CD14-positive monocyte (primary cell): ENCODE measurements around the gene CFAP206. TPM values are rescaled to one million over a fixed set of nuclear protein-coding genes. Genes with fewer than 3 reads are reported as not detected.

Source experiments
- DNase-seq, 3 donors: peaks; one replicate each; pipeline ENCODE4 v3.0.0-alpha.2; 2011 to 2022
- H2AFZ ChIP-seq: 2 replicates; pipeline ENCODE4 v1.6.0; 2012; ENCODE audit warnings: mild to moderate bottlenecking, low read depth, low read length, inconsistent platforms; ENCODE audit not compliant: insufficient read depth, poor library complexity, severe bottlenecking
- H3K27ac ChIP-seq, 2 donors: 1 replicate in 1 of 2; 2 replicates in 1 of 2; pipeline ENCODE4 v1.5.1; 2012 to 2013; ENCODE audit warnings: low read length in 2 of 2, control low read depth in 1 of 2, inconsistent platforms in 1 of 2, low read depth in 1 of 2, mild to moderate bottlenecking in 1 of 2
- H3K27me3 ChIP-seq, 2 donors: one replicate each; pipeline versions ENCODE4 v1.6.0 to v1.6.1; 2011 to 2013; ENCODE audit warnings: low read length in 2 of 2; ENCODE audit not compliant: control insufficient read depth in 2 of 2, insufficient read depth in 2 of 2
- H3K36me3 ChIP-seq, 2 donors: replicated peaks in 1 of 2; 1 replicate in 1 of 2; 2 replicates in 1 of 2; pipeline versions ENCODE4 v1.5.1 to v1.6.1; 2012 to 2013; ENCODE audit warnings: low read length in 2 of 2, control low read depth in 1 of 2, inconsistent platforms in 1 of 2, mild to moderate bottlenecking in 1 of 2; ENCODE audit not compliant: insufficient read depth in 2 of 2, control insufficient read depth in 1 of 2
- H3K4me1 ChIP-seq, 2 donors: 1 replicate in 1 of 2; 2 replicates in 1 of 2; pipeline versions ENCODE4 v1.5.1 to v1.6.1; 2012 to 2013; ENCODE audit warnings: low read length in 2 of 2, control low read depth in 1 of 2, inconsistent platforms in 1 of 2, mild to moderate bottlenecking in 1 of 2, moderate library complexity in 1 of 2; ENCODE audit not compliant: insufficient read depth in 2 of 2, control insufficient read depth in 1 of 2
- H3K4me2 ChIP-seq: replicated peaks from 2 replicates; pipeline ENCODE3; 2012; ENCODE audit warnings: low read length, moderate library complexity, mild to moderate bottlenecking; ENCODE audit not compliant: poor library complexity, severe bottlenecking; ENCODE audit errors: extremely low read depth
- H3K4me3 ChIP-seq, 3 experiments: fragments of 200-600 bp in 1 of 3; sonication (generic) in 1 of 3; replicated peaks in 1 of 3; 1 replicate in 2 of 3; 2 replicates in 1 of 3; pipeline ENCODE4 v1.5.1; 2011 to 2013; ENCODE audit warnings: low read length in 3 of 3, mild to moderate bottlenecking in 3 of 3, control low read depth in 2 of 3, low read depth in 2 of 3, inconsistent platforms in 1 of 3, moderate library complexity in 1 of 3
- H3K79me2 ChIP-seq: 2 replicates; pipeline ENCODE4 v1.6.0; 2012; ENCODE audit warnings: mild to moderate bottlenecking, control low read depth, inconsistent platforms, low read length, moderate library complexity; ENCODE audit not compliant: insufficient read depth
- H3K9ac ChIP-seq: 2 replicates; pipeline ENCODE4 v1.6.0; 2017; ENCODE audit warnings: low read length, mild to moderate bottlenecking; ENCODE audit not compliant: insufficient read depth, poor library complexity, severe bottlenecking
- H3K9me3 ChIP-seq, 2 donors: replicated peaks in 1 of 2; 1 replicate in 1 of 2; 2 replicates in 1 of 2; pipeline versions ENCODE4 v1.5.1 to v1.6.1; 2012 to 2013; ENCODE audit warnings: low read length in 2 of 2, control low read depth in 1 of 2; ENCODE audit not compliant: control insufficient read depth in 1 of 2, insufficient read depth in 1 of 2
- H4K20me1 ChIP-seq: 2 replicates; pipeline ENCODE4 v1.6.0; 2012; ENCODE audit warnings: mild to moderate bottlenecking, low read length, control low read depth, moderate library complexity; ENCODE audit not compliant: insufficient read depth
- H3K27ac Mint-ChIP-seq, 7 donors: one replicate each; pipeline ENCODE4 v1.8.0; 2020; ENCODE audit warnings: mild to moderate bottlenecking in 7 of 7, mixed read lengths in 7 of 7, moderate library complexity in 6 of 7, inconsistent platforms in 2 of 7
- H3K27me3 Mint-ChIP-seq, 3 donors: one replicate each; pipeline ENCODE4 v1.8.0; 2021 to 2022; ENCODE audit warnings: low read depth in 3 of 3, mild to moderate bottlenecking in 3 of 3, mixed read lengths in 3 of 3, moderate library complexity in 3 of 3, inconsistent platforms in 1 of 3
- H3K36me3 Mint-ChIP-seq, 2 donors: one replicate each; pipeline ENCODE4 v1.8.0; 2020; ENCODE audit warnings: mixed read lengths in 2 of 2, inconsistent platforms in 1 of 2, mild to moderate bottlenecking in 1 of 2
- H3K4me1 Mint-ChIP-seq: one replicate; pipeline ENCODE4 v1.8.0; 2020; ENCODE audit warnings: mild to moderate bottlenecking, mixed read lengths
- H3K4me3 Mint-ChIP-seq, 2 donors: one replicate each; pipeline ENCODE4 v1.8.0; 2020; ENCODE audit warnings: mild to moderate bottlenecking in 2 of 2, mixed read lengths in 2 of 2, moderate library complexity in 1 of 2
- H3K9me3 Mint-ChIP-seq, 7 donors: one replicate each; pipeline ENCODE4 v1.8.0; 2020 to 2022; ENCODE audit warnings: mixed read lengths in 7 of 7, mild to moderate bottlenecking in 6 of 7, moderate library complexity in 6 of 7, inconsistent platforms in 2 of 7
- CTCF ChIP-seq: fragments of 200-600 bp; IDR thresholded peaks from one replicate; pipeline ENCODE4 v1.8.0; 2022; ENCODE audit warnings: antibody characterized with exemption, mild to moderate bottlenecking
- WGBS: methylation state at CpG from one replicate; pipeline ENCODE4 v1.1.5; 2013; ENCODE audit warnings: missing lambda C conversion rate; ENCODE audit not compliant: insufficient coverage; 5-methylcytosine and 5-hydroxymethylcytosine counted together
- intact Hi-C, 2 donors: fragments of 100-400 bp; cut with micrococcal nuclease; formaldehyde crosslinking; loops; one replicate each; pipeline versions ENCODE4 v1.15.0 to v1.15.1; 2023
- polyA plus RNA-seq, 3 donors: library from polyadenylated mRNA; depleted of rRNA in 1 of 3; unstranded in 2 of 3; stranded (reverse) in 1 of 3; fragments of 300-500 nt in 2 of 3; fragments of >200 nt in 1 of 3; fragmentation: Illumina TruSeq in 2 of 3; gene quantifications; 1 replicate in 2 of 3; 2 replicates in 1 of 3; pipeline ENCODE4 v1.2.3, GENCODE V29; 2012 to 2021

The CFAP206 gene
- polyA plus RNA-seq, 3 donors, result not detected

GRCh38 chr6:87384449-87384848 lies 23.3 kb upstream of the CFAP206 start:
- no peaks in the 10 kb centered on the region for H3K9me3 Mint-ChIP-seq
- Histone ChIP-seq H3K9ac (no peak overlapping the region), H3K9me3 (no peaks in the 10 kb centered on the region), H3K27ac (no peak overlapping the region), H3K4me1 (no peaks in the 10 kb centered on the region), H2AFZ (no peak overlapping the region), H3K27me3 (no peaks in the 10 kb centered on the region), H3K4me3 (no peak overlapping the region), H4K20me1 (no peaks in the 10 kb centered on the region), H3K36me3 (no peaks in the 10 kb centered on the region), H3K79me2 (no peaks in the 10 kb centered on the region), H3K4me2 (no peak overlapping the region)
- H3K27me3 Mint-ChIP-seq, result no peaks in the 10 kb centered on the region
- intact Hi-C loops, result no loop called here
- no peaks in the 10 kb centered on the region for H3K36me3 Mint-ChIP-seq
- H3K27ac Mint-ChIP-seq, result no peak overlapping the region
- WGBS, result 100% methylated on average over 1 of the region's 3 CpGs
- DNase-seq, result no peak
- no peaks in the 10 kb centered on the region for H3K4me1 Mint-ChIP-seq
- no peak overlapping the region for H3K4me3 Mint-ChIP-seq
- no peak for TF ChIP-seq CTCF

GRCh38 chr6:87391334-87391733 lies 16.4 kb upstream of the CFAP206 start:
- Histone ChIP-seq H3K4me1 (no peaks in the 10 kb centered on the region), H3K27ac (no peak overlapping the region), H3K79me2 (no peaks in the 10 kb centered on the region), H3K9me3 (no peaks in the 10 kb centered on the region), H4K20me1 (no peaks in the 10 kb centered on the region), H3K4me3 (no peak overlapping the region), H3K27me3 (no peaks in the 10 kb centered on the region), H3K36me3 (no peaks in the 10 kb centered on the region), H3K9ac (no peak overlapping the region), H3K4me2 (no peak overlapping the region), H2AFZ (no peak overlapping the region)
- DNase-seq, result no peak
- no peak for TF ChIP-seq CTCF
- no peaks in the 10 kb centered on the region for H3K36me3 Mint-ChIP-seq
- H3K27me3 Mint-ChIP-seq, result peaks cover 0 to 1% (median 0%) of the 10 kb centered on the region in 3 donors
- WGBS, result 56% methylated on average over 2 of the region's 3 CpGs
- intact Hi-C loops, result no loop called here
- H3K4me1 Mint-ChIP-seq, result peaks cover 1% of the 10 kb centered on the region
- H3K4me3 Mint-ChIP-seq, result no peak overlapping the region
- H3K27ac Mint-ChIP-seq, result no peak overlapping the region
- H3K9me3 Mint-ChIP-seq, result no peaks in the 10 kb centered on the region
